Kidney (tissue), 14 donors: ENCODE measurements around the gene TRPV2. TPM values are rescaled to one million over a fixed set of nuclear protein-coding genes. Genes with fewer than 3 reads are reported as not detected.
A peak's percentile ranks its signal among the peaks of the same experiment; 100 is the strongest.
"Not testable (repeated sequence)": the region's sequence is repeated elsewhere in the genome, so short reads cannot be mapped to it uniquely, and the experiment has no call there.

Source experiments
- DNase-seq, 5 donors: peaks; one replicate each; pipeline ENCODE4 v3.0.0-alpha.2; 2013 to 2020
- FAIRE-seq: peaks from 2 replicates; lab custom pipeline; 2012; peaks lifted over from hg19 to GRCh38; lab: Jason Lieb, UNC
- H3K27ac ChIP-seq, 2 donors: one replicate each; pipeline ENCODE4 v1.7.0; 2013; ENCODE audit warnings: low read depth in 2 of 2, low read length in 2 of 2, inconsistent platforms in 1 of 2
- H3K27me3 ChIP-seq: one replicate; pipeline ENCODE4 v1.7.1; 2013; ENCODE audit warnings: low read length, inconsistent platforms; ENCODE audit not compliant: control insufficient read depth, insufficient read depth
- H3K36me3 ChIP-seq, 3 donors: one replicate each; pipeline versions ENCODE4 v1.7.0 to v1.7.1; 2013; ENCODE audit warnings: low read length in 3 of 3, control low read depth in 1 of 3, inconsistent platforms in 1 of 3; ENCODE audit not compliant: insufficient read depth in 3 of 3, control insufficient read depth in 2 of 3
- H3K4me1 ChIP-seq, 3 donors: one replicate each; pipeline versions ENCODE4 v1.7.0 to v1.7.1; 2013; ENCODE audit warnings: low read length in 3 of 3, inconsistent platforms in 1 of 3, low read depth in 1 of 3; ENCODE audit not compliant: control insufficient read depth in 2 of 3, insufficient read depth in 2 of 3
- H3K4me3 ChIP-seq, 3 donors: one replicate each; pipeline versions ENCODE4 v1.7.0 to v1.8.1; 2013; ENCODE audit warnings: low read length in 3 of 3, control low read depth in 1 of 3, inconsistent platforms in 1 of 3
- H3K9ac ChIP-seq, 3 donors: one replicate each; pipeline versions ENCODE4 v1.7.0 to v1.7.1; 2013; ENCODE audit warnings: low read length in 3 of 3, control low read depth in 1 of 3, inconsistent platforms in 1 of 3
- H3K9me3 ChIP-seq, 3 donors: one replicate each; pipeline versions ENCODE4 v1.7.0 to v1.7.1; 2013; ENCODE audit warnings: low read length in 3 of 3, control low read depth in 1 of 3, inconsistent platforms in 1 of 3; ENCODE audit not compliant: control insufficient read depth in 2 of 3, insufficient read depth in 1 of 3
- CTCF ChIP-seq: IDR thresholded peaks from 3 replicates; pipeline ENCODE4 v1.5.1; 2012; ENCODE audit warnings: mild to moderate bottlenecking, moderate library complexity, borderline replicate concordance; ENCODE audit not compliant: insufficient read depth; ENCODE audit errors: extremely low read depth
- intact Hi-C: fragments of 100-400 bp; cut with DNase I; formaldehyde crosslinking; loops from one replicate; pipeline ENCODE4 v1.11.1; 2022
- polyA plus RNA-seq: library from polyadenylated mRNA; stranded (reverse); fragments of 350-450 nt; fragmentation: Illumina TruSeq; extraction: RNeasy Lipid Tissue Mini Kit (QIAGEN cat#74804); gene quantifications from one replicate; pipeline ENCODE4 v1.2.3, GENCODE V29; 2014; ENCODE audit warnings: low read depth, low replicate concordance; ENCODE audit not compliant: insufficient read depth
- total RNA-seq: library from RNA; stranded (reverse); fragmentation: NEBNext Ultra II Directional; extraction: Animal tissue kit (Norgen Biotek cat#: 25700); gene quantifications from one replicate; pipeline ENCODE4 v1.2.1, GENCODE V29; 2021
- donor health status: control.
- donor health status: control.
- donor health status: control.
- donor health status: control.
- donor health status: control.
- donor health status: DM: yes; HTN: yes; CAD: no.
- donor health status: Normal renal cell carcinoma (clear cell type).

Gene TRPV2
- total and polyA plus RNA-seq, 2 donors from 2014 or later, result 8.6 to 18.2 TPM

DNA sequence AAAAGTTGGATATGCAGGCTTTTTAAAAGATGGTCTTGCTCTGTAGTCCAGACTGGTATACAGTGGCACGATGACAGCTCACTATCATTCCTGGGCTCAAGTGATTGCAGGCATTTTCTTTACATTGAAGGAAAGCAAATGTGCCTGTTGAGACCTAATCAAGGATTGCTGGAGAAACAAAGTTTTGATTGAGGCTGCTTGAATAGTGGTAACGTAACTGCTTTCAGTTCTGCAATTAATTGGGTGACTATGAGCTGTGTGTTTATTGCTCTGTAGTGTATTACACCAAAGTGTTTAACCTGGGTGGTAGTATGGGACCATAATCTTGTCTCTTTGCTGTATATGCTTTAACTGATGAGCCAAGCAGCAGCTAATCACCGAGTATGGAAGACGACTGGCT, 32.2 kb upstream of the TRPV2 start:
- no peak overlapping the region for H3K27ac ChIP-seq
- no peaks in the 10 kb centered on the region for H3K9me3 ChIP-seq
- H3K27me3 ChIP-seq, result no peaks in the 10 kb centered on the region
- peak overlapping the region in 2 of 3 donors; percentile 66 to 96 for H3K4me3 ChIP-seq
- no peak for TF ChIP-seq CTCF
- FAIRE-seq (no peak), DNase-seq (no peak)
- intact Hi-C loops, result no loop called here
- peak overlapping the region in 2 of 3 donors; percentile 34 to 46 for H3K9ac ChIP-seq
- H3K36me3 ChIP-seq, result peaks cover 4 to 12% (median 5%) of the 10 kb centered on the region in 3 donors
- H3K4me1 ChIP-seq, result peaks cover 0 to 21% (median 16%) of the 10 kb centered on the region in 3 donors

DNA sequence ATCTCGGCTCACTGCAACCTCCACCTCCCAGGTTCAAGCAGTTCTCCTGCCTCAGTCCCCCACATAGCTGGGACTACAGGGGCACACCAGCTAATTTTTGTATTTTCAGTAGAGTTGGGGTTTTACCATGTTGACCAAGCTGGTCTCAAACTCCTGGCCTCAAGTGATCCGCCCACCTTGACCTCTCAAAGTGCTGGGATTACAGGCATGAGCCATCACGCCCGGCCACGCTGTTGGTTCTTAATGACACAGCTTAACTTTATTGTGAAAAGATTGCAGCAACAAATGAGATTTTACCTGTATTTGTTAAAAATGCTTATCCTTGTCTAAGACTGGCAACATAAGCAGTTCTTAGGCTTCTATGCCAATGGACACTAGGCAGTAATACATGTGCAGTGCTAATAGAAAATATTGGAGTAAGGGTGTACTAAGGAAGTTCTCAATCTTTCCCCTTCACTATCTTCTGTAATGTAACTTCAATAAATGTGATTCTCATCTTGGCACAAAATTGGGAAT, 31.5 kb upstream of the TRPV2 start:
- FAIRE-seq (no peak), DNase-seq (peak in 1 of 5 donors; percentile 43)
- peaks cover 0 to 21% (median 16%) of the 10 kb centered on the region in 3 donors for H3K4me1 ChIP-seq
- intact Hi-C loops, result no loop called here
- H3K9me3 ChIP-seq, result no peaks in the 10 kb centered on the region
- no peaks in the 10 kb centered on the region for H3K27me3 ChIP-seq
- no peak for TF ChIP-seq CTCF
- H3K27ac ChIP-seq, result no peak overlapping the region
- peak overlapping the region in 2 of 3 donors; percentile 34 to 41 for H3K9ac ChIP-seq
- peaks cover 4 to 12% (median 5%) of the 10 kb centered on the region in 3 donors for H3K36me3 ChIP-seq
- peak overlapping the region in 2 of 3 donors; percentile 66 to 96 for H3K4me3 ChIP-seq

- no peak for TF ChIP-seq CTCF
- intact Hi-C loops, result no loop called here
- Histone ChIP-seq H3K27ac (no peak overlapping the region), H3K4me3 (no peak overlapping the region), H3K36me3 (peaks cover 4 to 12% (median 5%) of the 10 kb centered on the region in 3 donors), H3K27me3 (no peaks in the 10 kb centered on the region), H3K9ac (no peak overlapping the region), H3K9me3 (no peaks in the 10 kb centered on the region), H3K4me1 (peaks cover 0 to 21% (median 16%) of the 10 kb centered on the region in 3 donors)
- no peak for DNase-seq
- no peak for FAIRE-seq
These were observed 30.8 kb upstream of the TRPV2 start for GRCh38 chr17:16384557-16384956.

GRCh38 chr17:16386126-16386507, 29.3 kb upstream of the TRPV2 start:
- H3K27ac ChIP-seq, intact Hi-C loops: not testable (repeated sequence)
- peak overlapping the region in 1 of 3 donors; percentile 63 for H3K4me3 ChIP-seq

More at GRCh38 chr17:16386126-16386507, 29.3 kb upstream of the TRPV2 start:
- H3K9ac ChIP-seq, H3K27me3 ChIP-seq, FAIRE-seq, H3K9me3 ChIP-seq: not testable (repeated sequence)
- H3K4me1 ChIP-seq, result peaks cover 0 to 21% (median 16%) of the 10 kb centered on the region in 3 donors
- DNase-seq, result peak in 2 of 5 donors; percentile 17 to 53
- peaks cover 4 to 12% (median 5%) of the 10 kb centered on the region in 3 donors for H3K36me3 ChIP-seq
